Stimulated activated CD8-positive, alpha-beta memory T cell treated with anti-CD3 and anti-CD28 coated beads, Interleukin-12 subunit alpha, Interleukin-12 subunit beta, amount 100 ng/mL, for 24 hours (primary cell): ENCODE measurements around the gene TTLL4.
"Not testable (repeated sequence)": the region's sequence is repeated elsewhere in the genome, so short reads cannot be mapped to it uniquely, and the experiment has no call there.

ENCODE experiments used
- DNase-seq: peaks from one replicate; pipeline ENCODE4 v3.0.0-alpha.2; 2020; ENCODE audit errors: extremely low read depth

TTLL4 gene, protein sequence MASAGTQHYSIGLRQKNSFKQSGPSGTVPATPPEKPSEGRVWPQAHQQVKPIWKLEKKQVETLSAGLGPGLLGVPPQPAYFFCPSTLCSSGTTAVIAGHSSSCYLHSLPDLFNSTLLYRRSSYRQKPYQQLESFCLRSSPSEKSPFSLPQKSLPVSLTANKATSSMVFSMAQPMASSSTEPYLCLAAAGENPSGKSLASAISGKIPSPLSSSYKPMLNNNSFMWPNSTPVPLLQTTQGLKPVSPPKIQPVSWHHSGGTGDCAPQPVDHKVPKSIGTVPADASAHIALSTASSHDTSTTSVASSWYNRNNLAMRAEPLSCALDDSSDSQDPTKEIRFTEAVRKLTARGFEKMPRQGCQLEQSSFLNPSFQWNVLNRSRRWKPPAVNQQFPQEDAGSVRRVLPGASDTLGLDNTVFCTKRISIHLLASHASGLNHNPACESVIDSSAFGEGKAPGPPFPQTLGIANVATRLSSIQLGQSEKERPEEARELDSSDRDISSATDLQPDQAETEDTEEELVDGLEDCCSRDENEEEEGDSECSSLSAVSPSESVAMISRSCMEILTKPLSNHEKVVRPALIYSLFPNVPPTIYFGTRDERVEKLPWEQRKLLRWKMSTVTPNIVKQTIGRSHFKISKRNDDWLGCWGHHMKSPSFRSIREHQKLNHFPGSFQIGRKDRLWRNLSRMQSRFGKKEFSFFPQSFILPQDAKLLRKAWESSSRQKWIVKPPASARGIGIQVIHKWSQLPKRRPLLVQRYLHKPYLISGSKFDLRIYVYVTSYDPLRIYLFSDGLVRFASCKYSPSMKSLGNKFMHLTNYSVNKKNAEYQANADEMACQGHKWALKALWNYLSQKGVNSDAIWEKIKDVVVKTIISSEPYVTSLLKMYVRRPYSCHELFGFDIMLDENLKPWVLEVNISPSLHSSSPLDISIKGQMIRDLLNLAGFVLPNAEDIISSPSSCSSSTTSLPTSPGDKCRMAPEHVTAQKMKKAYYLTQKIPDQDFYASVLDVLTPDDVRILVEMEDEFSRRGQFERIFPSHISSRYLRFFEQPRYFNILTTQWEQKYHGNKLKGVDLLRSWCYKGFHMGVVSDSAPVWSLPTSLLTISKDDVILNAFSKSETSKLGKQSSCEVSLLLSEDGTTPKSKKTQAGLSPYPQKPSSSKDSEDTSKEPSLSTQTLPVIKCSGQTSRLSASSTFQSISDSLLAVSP

DNA sequence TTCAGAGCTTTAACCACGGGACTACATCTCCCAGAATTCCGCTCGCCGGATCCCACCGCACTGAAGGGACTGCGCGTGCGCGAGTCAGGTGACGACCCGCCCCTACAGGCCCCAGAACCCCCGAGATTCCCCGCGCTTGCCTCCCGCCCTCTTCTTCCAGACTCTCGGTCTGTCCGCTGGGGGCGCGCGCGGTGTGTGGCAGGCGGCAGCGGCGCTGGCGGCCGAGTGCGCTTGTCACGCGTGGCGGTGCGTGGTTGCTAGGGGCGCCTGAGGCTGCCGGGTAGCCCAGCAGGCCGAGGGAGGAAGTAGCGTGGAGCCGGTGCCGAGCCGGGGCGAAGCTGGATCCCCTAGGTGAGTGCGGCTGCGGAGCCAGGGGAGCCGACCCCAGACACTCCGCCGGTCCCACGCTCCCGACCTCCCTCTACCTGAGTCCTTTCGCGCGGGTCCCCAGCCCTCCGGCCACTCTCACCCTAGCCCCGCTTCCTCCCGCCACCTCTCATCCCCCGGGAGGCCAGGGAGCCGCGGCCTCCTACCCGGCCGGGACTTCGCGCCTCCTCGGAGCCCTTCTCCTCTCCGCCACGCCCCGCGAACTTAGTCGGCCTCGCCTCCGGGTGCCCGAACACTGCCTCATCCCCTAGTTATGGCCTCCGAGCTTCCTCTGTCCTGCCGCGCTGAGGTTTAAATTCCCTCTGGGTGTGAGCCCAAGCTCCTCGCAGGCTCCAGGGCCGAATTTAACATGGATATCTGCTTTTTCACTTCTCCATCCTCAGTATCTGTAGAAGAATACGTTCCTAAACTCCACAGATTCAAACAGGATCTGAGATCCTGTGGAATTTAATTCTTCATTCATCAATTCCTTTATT is at the start of gene TTLL4:
TTLL4 (plus strand) TSS at position 149 of the 863 bp plus-strand sequence. CDS start 26,842 bp downstream, outside the sequence.
- peak; percentile 97 for DNase-seq

DNA sequence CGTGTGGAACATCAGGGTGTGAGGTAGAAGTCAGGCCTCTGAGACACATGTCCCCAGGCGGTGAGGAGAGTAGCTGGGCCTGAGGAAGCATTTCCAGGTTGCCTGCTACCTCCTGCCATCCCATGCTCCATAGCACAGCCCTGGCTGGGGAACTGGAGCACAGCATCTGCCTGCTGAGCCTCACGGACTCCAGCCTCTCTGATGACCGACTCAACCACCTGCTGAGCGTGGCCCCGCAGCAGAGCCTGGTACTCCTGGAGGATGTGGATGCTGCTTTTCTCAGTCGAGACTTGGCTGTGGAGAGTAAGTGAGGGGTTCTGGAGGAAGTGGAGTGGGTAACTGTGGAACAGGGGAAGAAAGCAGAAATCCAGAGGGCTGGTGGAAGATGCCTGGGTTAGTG is 48.3 kb upstream of the TTLL4 start:
- no peak for DNase-seq

DNA sequence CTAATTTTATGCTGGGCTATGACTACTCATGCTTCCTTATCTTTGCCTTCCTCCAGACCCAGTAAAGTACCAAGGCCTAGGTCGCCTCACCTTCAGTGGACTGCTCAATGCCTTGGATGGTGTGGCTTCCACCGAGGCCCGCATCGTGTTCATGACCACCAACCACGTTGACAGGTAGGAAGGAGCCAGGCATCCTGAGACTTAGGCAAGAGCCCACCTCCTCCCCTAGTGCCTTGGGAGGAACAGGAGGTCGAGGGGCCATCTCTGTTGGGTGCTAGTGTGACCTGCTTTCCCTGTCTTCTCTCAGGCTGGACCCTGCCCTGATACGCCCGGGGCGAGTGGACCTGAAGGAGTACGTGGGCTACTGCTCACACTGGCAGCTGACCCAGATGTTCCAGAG is 47.8 kb upstream of the TTLL4 start:
- no peak for DNase-seq

DNA sequence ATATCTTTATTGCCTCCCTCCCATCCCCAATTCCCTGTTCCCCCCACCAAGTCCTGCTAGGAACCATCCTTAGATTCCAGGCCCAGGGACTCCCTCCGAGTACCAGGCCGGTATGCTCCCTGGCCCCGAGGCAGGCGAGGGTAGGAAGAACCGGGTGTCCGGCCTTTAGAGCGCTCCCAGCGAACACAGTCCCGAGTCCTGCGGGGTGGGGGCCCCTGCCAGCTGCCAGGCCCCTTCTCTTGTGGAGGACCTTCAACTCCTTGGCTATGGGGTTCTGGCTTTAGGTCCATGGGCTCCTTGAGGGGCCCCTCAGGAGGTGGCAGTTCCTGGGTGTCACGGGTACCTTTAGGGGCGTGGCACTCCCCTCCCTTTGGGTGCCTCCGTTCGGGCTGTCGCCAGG is 46.7 kb upstream of the TTLL4 start:
- DNase-seq, result no peak

DNA sequence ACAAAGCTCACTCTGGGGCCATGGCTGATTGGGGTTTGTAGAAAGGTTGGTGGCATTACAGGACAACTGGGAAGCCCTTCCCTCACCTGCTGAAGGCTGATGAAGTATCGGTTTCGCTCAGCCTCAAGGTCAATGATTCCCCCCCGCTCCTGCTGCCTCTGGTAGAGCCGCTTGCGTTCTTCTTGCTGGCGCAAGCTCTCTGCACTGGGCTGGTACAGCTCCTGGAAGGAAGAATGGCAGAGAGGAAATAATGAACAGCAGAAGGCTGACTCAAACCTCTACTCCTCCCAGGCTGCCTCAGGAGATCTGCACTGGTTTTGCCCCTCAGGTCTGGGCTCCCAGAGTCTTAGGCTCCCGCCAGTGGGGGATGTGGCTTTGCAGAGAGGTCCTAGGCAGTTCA is 46.0 kb upstream of the TTLL4 start:
- no peak for DNase-seq

DNA sequence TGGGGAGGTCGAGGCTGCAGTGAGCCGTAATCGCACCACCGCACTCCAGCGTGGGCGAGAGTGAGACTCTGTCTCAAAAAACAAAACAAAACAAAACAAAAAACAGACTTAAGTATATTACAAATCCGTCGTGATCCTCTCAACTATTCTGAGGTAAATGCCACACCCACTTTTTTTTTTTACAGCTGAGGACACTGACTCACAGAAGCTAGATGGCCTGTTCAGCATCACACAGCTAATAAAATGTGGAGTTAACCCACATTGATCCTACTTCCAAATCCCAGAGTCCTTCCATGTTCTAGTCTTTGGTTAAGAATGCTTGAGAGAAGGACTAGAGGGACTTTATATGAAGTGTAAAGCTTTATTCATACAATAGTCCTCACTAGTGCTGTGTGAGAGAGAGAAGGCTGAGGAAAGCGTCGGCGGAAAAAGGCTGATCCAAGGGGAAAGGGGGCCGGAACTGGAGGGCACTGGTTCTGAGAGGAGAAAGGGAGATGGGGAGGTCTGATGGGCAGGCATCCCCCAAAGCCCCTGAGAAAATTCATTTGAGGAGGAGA is 39.5 kb upstream of the TTLL4 start:
- no peak for DNase-seq

DNA sequence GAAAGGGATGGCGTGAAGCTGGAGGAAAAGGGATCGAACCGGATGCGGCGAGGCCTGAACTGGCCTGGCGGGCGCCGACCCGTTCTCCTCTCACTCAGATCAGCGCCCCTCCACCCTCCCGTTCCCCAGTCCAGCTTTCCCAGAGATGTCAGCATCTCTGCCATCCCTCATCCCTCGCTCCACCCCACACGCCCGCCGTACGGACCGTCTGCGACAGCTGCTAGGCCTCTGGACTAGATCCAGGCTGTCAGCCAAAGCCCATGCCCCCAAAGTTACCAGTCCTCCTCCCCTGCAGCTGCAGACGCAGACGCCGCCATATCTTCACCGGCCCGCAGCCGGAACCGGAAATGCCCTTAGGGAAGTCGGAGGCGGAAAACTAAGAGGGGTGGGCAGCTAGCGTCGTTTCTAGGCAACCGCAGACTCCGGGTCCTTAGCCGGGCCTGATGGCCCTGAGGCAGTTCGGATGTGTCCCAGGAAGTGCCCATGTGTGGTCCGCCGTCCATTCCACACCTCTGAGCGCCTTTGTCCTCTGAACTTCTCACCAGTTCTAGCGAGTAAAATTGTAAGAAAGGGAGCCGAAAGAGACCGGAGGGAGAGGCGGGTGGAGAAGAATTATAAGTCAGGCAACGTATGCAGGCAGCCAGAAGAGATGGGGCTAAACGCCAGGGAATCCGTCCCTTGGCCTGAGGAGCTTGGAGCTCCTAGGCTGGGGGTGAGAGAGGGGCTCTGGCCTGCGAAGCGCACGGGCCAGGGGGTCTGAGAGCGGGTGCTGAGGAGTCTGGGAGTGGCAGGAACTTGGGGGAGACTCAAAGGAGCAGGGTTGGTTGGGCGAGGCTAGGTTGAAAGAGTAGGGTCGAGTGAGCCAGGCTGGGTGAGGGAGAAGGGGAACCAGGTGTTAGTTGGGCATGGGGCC is 38.7 kb upstream of the TTLL4 start, which contains the start of the genes RNF25 and STK36:
RNF25 (minus strand) TSS at position 349 of the 913 bp plus-strand sequence; CDS start at position 317, 32 bp downstream.
STK36 (plus strand) TSS at position 433 of the 913 bp plus-strand sequence. CDS start 744 bp downstream, outside the sequence.
- peak; percentile 57 for DNase-seq

DNA sequence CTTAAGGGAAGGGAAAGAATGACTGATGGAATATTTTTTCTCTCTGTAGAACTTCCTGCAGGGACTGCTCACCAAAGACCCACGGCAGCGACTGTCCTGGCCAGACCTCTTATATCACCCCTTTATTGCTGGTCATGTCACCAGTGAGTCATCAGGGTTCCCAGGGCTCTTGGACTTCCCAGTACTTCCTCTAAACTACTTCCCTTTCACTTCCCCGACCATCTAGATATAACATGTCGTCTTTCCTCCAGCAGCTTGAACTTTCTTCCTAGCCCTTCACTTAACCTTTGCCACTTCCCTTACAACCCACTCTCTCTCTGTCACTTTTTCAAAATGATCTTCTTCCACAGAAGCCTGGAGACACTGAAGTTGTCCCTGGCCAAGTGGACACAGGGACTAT is 31.5 kb upstream of the TTLL4 start:
- no peak for DNase-seq

DNA sequence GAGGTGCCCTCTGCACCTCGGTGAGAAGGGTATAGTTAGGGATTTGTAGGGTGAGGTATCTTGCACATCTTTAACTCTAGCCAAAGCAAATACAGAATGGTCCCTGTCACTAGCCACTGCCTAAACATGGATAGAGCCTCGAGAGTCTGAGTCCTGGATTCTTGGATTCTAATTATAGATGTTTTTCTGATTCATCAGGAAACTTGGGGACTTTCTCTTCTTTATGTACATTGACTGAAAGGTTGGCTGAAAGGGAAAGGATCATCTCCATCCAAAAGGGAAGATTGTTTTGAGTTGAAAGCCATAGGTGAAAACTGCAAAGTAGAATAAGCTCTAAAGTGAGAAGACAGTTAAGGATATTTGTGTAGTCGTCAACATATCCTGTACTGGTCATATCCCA is 30.6 kb upstream of the TTLL4 start:
- DNase-seq, result no peak

DNA sequence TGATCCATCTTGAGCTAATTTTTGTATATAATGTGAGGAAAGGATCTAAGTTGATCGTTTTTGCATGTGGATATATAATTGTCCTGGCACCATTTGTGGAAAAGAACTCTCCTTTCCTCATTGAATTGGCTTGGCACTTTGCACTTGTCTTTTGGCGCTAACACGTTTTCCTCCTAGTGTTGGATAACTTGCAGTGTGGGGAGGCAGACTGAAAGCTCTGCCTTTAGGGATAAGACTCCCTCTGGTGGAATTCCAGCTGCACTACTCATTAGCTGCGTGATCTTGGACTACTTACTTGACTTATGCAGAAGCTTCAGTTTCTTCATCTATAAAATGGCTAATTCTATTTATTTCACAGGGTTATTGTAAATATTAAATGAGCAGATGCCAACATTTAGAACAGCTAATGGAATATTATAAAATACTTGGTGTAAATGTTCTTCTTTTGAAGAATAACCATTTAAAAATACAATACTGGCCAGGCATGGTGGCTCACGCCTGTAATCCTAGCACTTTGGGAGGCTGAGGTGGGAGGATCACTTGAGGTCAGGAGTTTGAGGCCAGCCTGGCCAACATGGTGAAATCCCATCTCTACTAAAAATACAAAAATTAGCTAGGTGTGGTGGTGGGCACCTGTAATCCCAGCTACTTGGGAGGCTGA is 23.1 kb upstream of the TTLL4 start:
- DNase-seq, result not testable (repeated sequence)

DNA sequence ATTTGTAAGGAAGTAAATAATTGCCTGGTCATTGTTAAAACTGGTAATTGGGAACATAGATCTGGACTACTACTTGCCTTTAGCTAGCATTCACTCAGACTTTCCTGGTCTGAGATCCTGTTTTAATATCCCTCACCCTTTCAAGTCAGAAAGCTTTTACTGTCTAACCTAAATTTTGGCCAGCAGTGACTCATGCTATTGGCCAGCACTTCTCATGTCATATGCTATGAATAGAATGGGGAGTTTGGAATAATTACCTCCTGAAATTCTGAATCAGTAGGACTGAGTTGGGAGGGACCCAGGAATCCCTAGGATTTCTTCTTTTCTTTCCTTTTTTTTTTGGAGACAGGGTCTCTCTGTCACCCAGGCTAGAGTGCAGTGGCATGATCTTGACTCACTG is 19.4 kb upstream of the TTLL4 start:
- no peak for DNase-seq

DNA sequence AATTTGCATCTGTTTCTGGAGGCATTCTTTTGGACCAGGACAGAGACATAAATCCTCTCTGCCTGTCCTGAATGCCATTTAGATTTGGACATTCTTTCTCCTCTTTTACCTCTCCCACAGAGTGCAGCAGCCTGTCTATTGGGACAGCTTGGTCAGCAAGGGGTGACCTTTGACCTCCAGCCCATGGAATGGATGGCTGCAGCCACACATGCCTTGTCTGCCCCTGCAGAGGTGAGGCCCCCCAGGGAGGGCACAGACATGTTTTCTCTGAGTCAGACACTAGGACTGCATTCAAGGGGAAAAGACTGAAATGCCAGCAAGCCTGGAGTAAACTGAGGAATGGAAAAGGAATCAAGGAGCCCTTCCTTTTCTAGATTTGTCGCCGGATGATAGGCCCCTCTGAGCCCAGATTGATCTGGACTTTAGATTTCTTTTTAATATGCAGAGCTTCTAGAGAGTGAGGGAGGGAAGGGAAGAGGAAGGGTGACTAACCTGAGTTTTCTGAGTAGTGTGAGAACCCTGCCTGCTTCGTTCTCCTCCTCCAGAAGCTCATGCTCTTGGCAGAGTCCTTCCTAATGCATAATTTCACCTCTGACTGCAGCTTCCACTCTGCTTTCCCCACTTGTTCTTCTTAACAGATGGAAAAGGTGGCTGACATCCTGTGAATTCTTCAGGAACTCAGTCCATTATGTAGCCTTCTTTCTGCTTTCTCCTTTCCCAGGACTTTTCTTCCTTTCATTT is 16.1 kb upstream of the TTLL4 start:
- no peak for DNase-seq

DNA sequence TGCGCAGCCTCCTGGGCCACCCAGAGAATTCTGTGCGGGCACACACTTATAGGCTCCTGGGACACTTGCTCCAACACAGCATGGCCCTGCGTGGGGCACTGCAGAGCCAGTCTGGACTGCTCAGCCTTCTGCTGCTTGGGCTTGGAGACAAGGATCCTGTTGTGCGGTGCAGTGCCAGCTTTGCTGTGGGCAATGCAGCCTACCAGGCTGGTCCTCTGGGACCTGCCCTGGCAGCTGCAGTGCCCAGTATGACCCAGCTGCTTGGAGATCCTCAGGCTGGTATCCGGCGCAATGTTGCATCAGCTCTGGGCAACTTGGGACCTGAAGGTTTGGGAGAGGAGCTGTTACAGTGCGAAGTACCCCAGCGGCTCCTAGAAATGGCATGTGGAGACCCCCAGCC is 11.8 kb upstream of the TTLL4 start:
- no peak for DNase-seq

DNA sequence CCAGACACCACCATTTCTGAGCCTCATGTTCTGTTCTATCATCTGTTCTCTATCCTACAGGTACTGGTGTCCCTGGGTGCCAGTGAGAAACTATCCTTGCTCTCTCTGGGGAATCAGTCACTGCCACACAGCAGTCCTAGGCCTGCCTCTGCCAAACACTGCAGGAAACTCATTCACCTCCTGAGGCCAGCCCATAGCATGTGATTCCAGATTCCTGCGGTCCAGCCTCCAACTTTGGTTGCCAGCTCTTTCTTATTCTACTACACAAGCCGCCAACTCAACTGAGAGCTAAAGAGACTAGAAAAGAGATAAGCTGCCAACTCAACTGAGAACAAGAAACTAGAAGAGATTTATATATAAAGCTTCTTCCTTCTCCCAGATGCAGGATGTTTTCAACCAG is 8.8 kb upstream of the TTLL4 start:
- no peak for DNase-seq

DNA sequence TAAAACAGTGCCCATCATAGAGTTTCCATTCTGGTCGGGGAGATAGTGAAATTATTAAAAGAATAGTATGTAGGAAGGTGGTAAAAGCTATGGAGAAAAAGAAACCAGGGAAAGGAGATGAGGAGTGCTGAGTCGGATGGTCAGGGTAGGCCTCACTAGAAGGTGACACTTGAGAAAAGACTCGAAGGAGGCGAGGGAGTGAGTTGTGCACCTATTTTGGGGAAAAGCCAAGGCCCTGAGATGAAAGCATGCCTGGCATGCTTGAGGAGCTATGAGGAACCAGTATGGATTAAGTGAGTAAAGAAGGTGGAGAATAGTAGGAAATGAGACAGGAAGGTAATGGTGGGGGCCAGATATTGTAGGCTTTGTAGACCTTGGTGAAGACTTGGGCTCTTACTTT is 7.3 kb upstream of the TTLL4 start:
- DNase-seq, result no peak

DNA sequence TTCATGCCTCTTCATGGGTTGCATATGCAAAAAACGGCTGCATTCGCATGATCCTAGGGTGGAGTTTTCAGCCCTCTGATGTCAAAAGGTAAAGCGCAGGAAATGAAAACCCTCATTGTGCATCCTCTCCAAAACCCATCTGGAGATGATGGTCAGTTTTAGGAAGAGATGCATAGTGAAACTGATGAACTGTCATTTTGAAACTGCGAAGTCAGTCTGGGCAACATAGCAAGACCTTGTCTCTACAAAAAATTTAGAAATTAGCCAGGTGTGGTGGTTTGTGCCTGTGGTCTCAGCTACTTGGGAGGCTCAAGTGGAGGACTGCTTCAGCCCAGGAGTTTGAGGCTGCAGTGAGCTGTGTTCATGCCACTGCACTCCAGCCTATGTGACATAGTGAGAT is 2.5 kb upstream of the TTLL4 start:
- no peak for DNase-seq

DNA sequence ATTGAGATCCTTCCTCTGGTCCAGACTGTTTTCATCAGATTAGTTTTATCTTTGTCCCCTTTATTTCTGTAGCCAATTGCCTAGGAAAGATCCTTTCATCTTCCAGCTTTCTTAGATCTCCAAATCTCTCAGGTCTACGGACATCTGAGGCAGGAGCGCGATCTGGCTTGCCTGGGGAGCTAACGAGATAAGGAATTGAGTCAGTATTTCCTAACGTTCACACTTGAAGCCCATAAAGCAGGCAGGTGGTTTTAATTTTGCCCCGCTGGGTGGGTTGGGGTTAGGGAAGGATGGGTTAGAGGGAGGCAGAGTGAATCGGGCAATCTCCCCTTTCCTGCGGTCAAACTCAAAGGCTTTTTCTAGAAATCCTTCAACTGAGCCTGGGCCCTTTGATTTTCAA is 727 bp upstream of the TTLL4 start:
- DNase-seq, result no peak

DNA sequence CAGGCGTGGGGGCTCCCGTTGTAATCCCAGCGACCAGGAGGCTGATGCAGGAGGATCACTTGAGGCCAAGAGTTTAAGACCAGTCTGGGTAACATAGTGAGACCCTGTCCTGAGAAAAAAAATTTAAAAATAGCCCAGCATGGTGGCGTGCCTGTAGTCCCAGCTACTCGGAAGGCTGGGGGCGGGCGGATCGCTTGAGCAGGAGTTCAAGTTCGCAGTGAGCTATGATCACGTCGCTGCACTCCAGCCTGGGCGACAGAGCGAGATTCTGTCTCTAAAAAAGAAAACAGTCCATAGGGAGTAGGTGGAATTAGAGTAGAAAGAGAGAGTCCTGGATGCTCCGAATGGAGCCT is 325 bp upstream of the TTLL4 start:
- DNase-seq, result no peak

DNA sequence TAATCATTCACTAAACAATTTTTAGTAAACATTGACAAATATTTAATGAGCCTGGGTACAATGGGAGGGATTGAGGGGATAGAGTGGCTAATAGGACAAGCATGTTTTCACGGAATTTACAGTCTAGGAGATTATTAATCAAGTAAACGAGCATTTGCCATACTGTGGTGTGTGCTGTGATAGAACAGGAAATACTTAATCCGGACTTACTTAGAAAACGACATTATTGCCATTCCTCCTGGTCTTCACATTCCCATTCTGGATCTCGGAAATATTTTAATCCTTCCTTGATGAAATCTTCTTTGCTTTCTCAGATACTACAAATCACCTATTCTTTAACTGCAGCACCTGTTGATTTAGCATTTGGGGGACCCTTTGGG is 905 bp downstream of the TTLL4 start:
- DNase-seq, result no peak
